DMS153 (cell line): ENCODE data around the gene LDB1.
A peak's percentile ranks its signal among the peaks of the same experiment; 100 is the strongest.

Source experiments
- DNase-seq: peaks from one replicate; lab custom pipeline; 2025; lab: John Stamatoyannopoulos, UW

Gene LDB1

GRCh38 chr10:102120142-102120990 lies at the start of gene LDB1:
Gene LDB1, minus strand, starts transcription at chr10:102120368. Its CDS starts 258 bp downstream, at chr10:102120110.
- peak; percentile 79 for DNase-seq

- DNase-seq = no peak
Measured at GRCh38 chr10:102167861-102168260, 47.7 kb upstream of the LDB1 start.

- DNase-seq = no peak
Measured at GRCh38 chr10:102163342-102163989, 43.3 kb upstream of the LDB1 start.

- DNase-seq = no peak
Measured at GRCh38 chr10:102159831-102160230, 39.7 kb upstream of the LDB1 start.

GRCh38 chr10:102159051-102159597 lies 39.0 kb upstream of the LDB1 start:
- DNase-seq = no peak

GRCh38 chr10:102157224-102157623 lies 37.1 kb upstream of the LDB1 start:
- DNase-seq = no peak

GRCh38 chr10:102154466-102155116 lies 34.4 kb upstream of the LDB1 start:
- no peak for DNase-seq

- no peak for DNase-seq
Measured at GRCh38 chr10:102153093-102153620, 33.0 kb upstream of the LDB1 start.

GRCh38 chr10:102152545-102152890 lies 32.4 kb upstream of the LDB1 start:
- no peak for DNase-seq

- peak; percentile 98 for DNase-seq
Measured at GRCh38 chr10:102151774-102152544, 31.8 kb upstream of the LDB1 start, which contains the start of gene NOLC1. Gene NOLC1, plus strand, starts transcription at chr10:102152389. Its CDS starts 22 bp downstream, at chr10:102152411.

GRCh38 chr10:102150970-102151773 lies 31.0 kb upstream of the LDB1 start:
- no peak for DNase-seq

GRCh38 chr10:102148275-102148674 lies 28.1 kb upstream of the LDB1 start:
- DNase-seq = no peak

- no peak for DNase-seq
Measured at GRCh38 chr10:102147561-102147960, 27.4 kb upstream of the LDB1 start.

- no peak for DNase-seq
Measured at GRCh38 chr10:102146971-102147428, 26.8 kb upstream of the LDB1 start.

GRCh38 chr10:102141583-102142107 lies 21.5 kb upstream of the LDB1 start:
- no peak for DNase-seq

- no peak for DNase-seq
Measured at GRCh38 chr10:102140913-102141540, 20.9 kb upstream of the LDB1 start.

- no peak for DNase-seq
Measured at GRCh38 chr10:102140218-102140617, 20.1 kb upstream of the LDB1 start.

GRCh38 chr10:102139281-102140110 lies 19.3 kb upstream of the LDB1 start:
- no peak for DNase-seq
